A549 (cell line): ENCODE measurements around the gene FAM151B.

Source experiments
- JUNB ChIP-seq: fragments of >200 bp; sonication (Bioruptor Twin); formaldehyde crosslinking; IDR thresholded peaks from 2 replicates; pipeline ENCODE4 v1.6.1; 2016
- RCOR1 ChIP-seq: fragments of 150-350 bp; IDR thresholded peaks from 2 replicates; pipeline ENCODE4 v1.6.1; 2014; ENCODE audit warnings: antibody characterized with exemption, low read length, low read depth
- ZNF302 ChIP-seq: fragments of 250-450 bp; sonication (Bioruptor Pico); IDR thresholded peaks from 2 replicates; pipeline ENCODE4 v1.9.0; 2021; ENCODE audit warnings: inconsistent platforms, mild to moderate bottlenecking, moderate library complexity
- TF ChIP-seq, protein P1 (sequence below): fragments of >200 bp; sonication (Bioruptor Twin); formaldehyde crosslinking; IDR thresholded peaks from 3 replicates; pipeline ENCODE4 v1.5.1; 2016

DNA sequence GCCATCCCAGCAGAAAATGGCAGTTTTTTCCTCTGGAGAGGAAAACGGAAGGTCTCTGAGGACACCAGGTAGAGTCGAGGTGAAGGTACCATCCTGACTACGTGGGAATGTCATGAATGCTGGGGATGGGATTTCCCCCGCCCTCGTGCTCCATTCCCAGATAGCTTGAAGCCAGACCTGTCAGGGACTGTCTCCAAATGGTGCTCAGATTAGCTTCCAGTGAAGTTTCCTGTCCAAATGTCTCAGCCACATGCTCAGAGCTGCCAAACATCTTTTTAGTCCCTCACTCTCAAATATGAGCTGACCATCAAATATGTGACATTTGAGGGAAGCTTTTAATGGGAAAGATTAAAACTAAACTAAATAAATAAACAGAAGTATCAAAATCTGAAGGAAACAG lies 89.8 kb downstream of the FAM151B start:
- TF ChIP-seq ZNF302 (CRISPR knock-in tag) (no peak), JUNB (no peak), RCOR1 (no peak)
- TF ChIP-seq, protein P1, sequence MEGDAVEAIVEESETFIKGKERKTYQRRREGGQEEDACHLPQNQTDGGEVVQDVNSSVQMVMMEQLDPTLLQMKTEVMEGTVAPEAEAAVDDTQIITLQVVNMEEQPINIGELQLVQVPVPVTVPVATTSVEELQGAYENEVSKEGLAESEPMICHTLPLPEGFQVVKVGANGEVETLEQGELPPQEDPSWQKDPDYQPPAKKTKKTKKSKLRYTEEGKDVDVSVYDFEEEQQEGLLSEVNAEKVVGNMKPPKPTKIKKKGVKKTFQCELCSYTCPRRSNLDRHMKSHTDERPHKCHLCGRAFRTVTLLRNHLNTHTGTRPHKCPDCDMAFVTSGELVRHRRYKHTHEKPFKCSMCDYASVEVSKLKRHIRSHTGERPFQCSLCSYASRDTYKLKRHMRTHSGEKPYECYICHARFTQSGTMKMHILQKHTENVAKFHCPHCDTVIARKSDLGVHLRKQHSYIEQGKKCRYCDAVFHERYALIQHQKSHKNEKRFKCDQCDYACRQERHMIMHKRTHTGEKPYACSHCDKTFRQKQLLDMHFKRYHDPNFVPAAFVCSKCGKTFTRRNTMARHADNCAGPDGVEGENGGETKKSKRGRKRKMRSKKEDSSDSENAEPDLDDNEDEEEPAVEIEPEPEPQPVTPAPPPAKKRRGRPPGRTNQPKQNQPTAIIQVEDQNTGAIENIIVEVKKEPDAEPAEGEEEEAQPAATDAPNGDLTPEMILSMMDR, result no peak
